ENCODE results near the gene RAB26.

The RAB26 gene

DNA sequence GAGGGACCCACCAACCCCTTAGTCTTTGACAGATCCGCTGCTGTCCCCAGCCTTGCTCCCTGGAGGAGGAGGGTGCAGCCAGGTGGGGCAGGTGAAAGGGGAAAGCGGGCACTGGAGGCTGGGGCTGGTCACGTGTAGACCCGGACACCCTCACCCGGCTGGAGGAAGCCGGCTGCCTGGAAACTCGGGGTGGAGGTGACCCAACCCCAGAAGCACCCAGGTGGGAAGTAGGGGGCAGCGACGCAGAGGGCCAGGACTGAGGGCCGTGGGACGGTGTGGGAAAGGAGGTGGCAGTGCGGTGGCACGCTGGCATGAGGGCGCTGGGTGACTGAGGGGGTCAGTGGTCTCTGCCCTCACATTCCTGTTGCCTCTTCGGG lies 9.8 kb downstream of the RAB26 start:
- in situ Hi-C loops (cut with HindIII; ENCODE audit: low sequenced_read_pairs) = loop anchor here (25.0 kb wide), 2 partner anchors 279 to 296 kb away; partner anchors contain the start of genes CCNF and MEIOB

GRCh38 chr16:2159175-2159838 lies 10.9 kb downstream of the RAB26 start:
- in situ Hi-C loops (cut with HindIII; ENCODE audit: low sequenced_read_pairs) = loop anchor here (25.0 kb wide), 2 partner anchors 278 to 297 kb away; partner anchors contain the start of genes CCNF and MEIOB

GRCh38 chr16:2160915-2161551 lies 12.6 kb downstream of the RAB26 start:
- in situ Hi-C loops (cut with HindIII; ENCODE audit: low sequenced_read_pairs) = loop anchor here (10.0 to 25.0 kb wide), 4 partner anchors 206 to 344 kb away; partner anchors contain the start of genes CCNF, MEIOB, NDUFB10 and RPL3L

DNA sequence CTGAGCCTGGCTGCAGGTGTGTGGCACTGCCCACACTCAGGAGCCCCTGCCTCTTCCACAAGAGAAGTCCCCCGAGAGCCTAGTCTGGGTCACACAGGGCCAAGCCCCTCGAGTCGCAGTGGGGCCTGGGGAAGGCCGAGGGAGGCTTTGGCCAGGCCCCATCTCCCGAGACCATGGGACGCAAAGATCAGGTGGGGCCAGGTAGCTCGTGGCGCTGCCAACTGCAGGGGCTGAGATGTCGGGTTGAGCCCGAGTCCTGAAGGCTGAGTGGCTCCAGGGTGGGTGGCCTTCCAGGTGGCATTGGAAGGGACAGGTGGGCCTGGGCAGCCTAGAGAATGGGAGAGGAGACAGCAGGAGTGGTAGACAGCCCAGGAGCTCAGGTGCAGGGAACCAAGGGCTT lies 13.5 kb downstream of the RAB26 start:
- in situ Hi-C loops (cut with HindIII; ENCODE audit: low sequenced_read_pairs) = loop anchor here (10.0 to 25.0 kb wide), 4 partner anchors 207 to 343 kb away; partner anchors contain the start of genes CCNF, MEIOB, NDUFB10 and RPL3L

- in situ Hi-C loops (cut with HindIII; ENCODE audit: low sequenced_read_pairs) = loop anchor here (10.0 to 25.0 kb wide), 4 partner anchors 208 to 342 kb away; partner anchors contain the start of genes CCNF, MEIOB, NDUFB10 and RPL3L
Measured at GRCh38 chr16:2162676-2163118, 14.3 kb downstream of the RAB26 start.

GRCh38 chr16:2163211-2163881 lies 14.9 kb downstream of the RAB26 start:
- in situ Hi-C loops (cut with HindIII; ENCODE audit: low sequenced_read_pairs) = loop anchor here (10.0 to 25.0 kb wide), 4 partner anchors 209 to 341 kb away; partner anchors contain the start of genes CCNF, MEIOB, NDUFB10 and RPL3L

- in situ Hi-C loops (cut with HindIII; ENCODE audit: low sequenced_read_pairs) = loop anchor here (5.0 to 25.0 kb wide), 6 partner anchors 89 to 339 kb away; partner anchors contain the start of genes CCNF, MEIOB, NDUFB10 and RPL3L
Measured at GRCh38 chr16:2165861-2166260, 17.4 kb downstream of the RAB26 start.

- in situ Hi-C loops (cut with HindIII; ENCODE audit: low sequenced_read_pairs) = loop anchor here (5.0 to 25.0 kb wide), 6 partner anchors 89 to 338 kb away; partner anchors contain the start of genes CCNF, MEIOB, NDUFB10 and RPL3L
Measured at GRCh38 chr16:2166263-2167067, 18.0 kb downstream of the RAB26 start.

DNA sequence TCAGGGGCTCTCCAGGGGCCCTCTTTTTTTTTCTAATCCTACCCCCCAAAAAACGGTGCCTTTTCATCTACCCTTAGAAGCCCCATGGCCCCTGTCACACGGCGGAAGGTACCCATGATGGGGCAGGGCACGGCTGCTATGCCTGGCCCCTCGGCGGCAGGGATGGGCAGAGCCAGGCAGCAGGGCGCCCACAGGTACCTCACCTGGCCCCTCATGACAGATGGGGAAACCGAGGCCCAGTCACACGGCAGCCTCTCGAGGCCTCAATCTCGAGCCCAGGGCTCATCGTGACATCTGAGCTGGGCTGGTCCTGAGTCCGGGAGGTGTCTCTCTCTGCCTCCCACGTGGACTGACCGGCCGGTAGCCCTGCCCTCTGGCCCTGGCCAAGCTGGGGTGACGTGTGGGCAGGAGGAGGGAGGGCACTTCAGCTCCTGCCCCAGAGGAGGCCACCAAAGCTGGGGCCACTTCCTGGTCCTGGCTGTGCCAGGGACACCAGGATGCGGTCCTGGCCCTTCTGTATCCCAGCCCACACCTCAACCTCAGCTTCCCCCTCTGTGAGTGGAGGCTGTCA lies 18.7 kb downstream of the RAB26 start:
- in situ Hi-C loops (cut with HindIII; ENCODE audit: low sequenced_read_pairs) = loop anchor here (5.0 to 25.0 kb wide), 6 partner anchors 90 to 338 kb away; partner anchors contain the start of genes CCNF, MEIOB, NDUFB10 and RPL3L

GRCh38 chr16:2170080-2170479 lies 21.7 kb downstream of the RAB26 start:
- in situ Hi-C loops (cut with HindIII; ENCODE audit: low sequenced_read_pairs) = loop anchor here (25.0 kb wide), 2 partner anchors 267 to 308 kb away; partner anchors contain the start of genes CCNF and MEIOB

DNA sequence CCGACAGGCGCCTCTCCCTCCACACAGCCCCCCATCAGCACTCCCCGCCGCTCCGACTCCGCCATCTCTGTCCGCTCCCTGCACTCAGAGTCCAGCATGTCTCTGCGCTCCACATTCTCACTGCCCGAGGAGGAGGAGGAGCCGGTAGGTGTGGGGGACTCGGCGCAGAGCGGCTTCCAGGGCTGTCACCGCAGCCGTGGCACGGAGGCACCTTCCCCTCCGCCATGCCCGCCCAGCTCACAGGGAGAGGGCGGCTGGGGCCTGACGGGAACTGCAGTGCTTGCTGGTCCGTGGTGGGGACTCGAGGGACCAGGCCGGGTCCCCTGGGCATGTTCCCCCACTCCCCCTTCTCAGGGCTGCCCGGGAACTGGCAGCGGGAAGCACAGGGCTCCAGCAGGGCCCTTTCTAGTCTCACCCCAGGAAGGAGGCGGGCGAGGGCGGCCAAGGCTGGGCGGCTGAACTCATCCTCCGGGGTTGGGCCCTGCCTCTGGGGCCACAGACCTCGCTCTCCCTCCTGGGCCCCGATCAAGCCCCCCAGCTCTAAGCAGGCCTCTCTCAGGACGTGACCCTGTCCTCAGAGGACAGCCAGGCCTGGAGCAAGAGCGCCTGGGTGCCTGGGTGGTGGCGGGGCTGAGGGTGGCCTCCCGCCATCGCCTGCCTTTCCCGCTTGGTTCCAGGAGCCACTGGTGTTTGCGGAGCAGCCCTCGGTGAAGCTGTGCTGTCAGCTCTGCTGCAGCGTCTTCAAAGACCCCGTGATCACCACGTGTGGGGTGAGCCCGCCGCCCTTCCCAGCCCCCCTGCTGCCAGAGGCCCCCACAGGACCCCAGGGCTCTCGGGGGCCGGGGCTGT lies 22.4 kb downstream of the RAB26 start:
- in situ Hi-C loops (cut with HindIII; ENCODE audit: low sequenced_read_pairs) = loop anchor here (25.0 kb wide), 2 partner anchors 266 to 309 kb away; partner anchors contain the start of genes CCNF and MEIOB

GRCh38 chr16:2171601-2172178 lies 23.3 kb downstream of the RAB26 start:
- in situ Hi-C loops (cut with HindIII; ENCODE audit: low sequenced_read_pairs) = loop anchor here (25.0 kb wide), 2 partner anchors 266 to 309 kb away; partner anchors contain the start of genes CCNF and MEIOB

DNA sequence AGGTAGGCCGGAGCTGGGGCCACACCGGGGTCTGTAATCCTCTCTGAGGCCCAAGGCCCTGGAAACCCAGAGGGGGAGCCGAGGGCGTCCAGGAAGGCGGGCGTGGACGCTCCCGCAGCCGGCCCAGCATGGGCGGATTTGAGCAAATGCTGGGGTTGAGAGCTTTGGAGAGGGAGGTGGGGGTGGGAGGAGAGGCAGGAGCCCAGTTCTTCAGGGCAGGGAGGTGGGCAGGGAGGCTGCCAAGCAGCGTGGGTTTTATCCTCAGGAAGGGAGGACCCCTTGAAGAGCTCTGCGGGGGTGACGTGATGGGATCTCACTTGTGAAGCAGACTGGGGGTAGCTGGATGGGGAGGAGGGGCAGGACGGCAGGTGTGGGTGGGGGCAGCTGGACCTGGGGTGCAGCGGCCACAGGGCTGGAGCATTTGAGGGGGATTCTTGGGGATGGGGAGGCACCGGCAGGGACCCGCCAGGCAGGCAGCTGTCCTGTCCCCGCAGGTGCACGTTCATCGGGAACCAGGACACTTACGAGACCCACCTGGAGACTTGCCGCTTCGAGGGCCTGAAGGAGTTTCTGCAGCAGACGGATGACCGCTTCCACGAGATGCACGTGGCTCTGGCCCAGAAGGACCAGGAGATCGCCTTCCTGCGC lies 24.4 kb downstream of the RAB26 start:
- in situ Hi-C loops (cut with HindIII; ENCODE audit: low sequenced_read_pairs) = loop anchor here (25.0 kb wide), 2 partner anchors 264 to 311 kb away; partner anchors contain the start of genes CCNF and MEIOB

GRCh38 chr16:2173366-2173765 lies 24.9 kb downstream of the RAB26 start:
- in situ Hi-C loops (cut with HindIII; ENCODE audit: low sequenced_read_pairs) = loop anchor here (25.0 kb wide), 2 partner anchors 264 to 311 kb away; partner anchors contain the start of genes CCNF and MEIOB

DNA sequence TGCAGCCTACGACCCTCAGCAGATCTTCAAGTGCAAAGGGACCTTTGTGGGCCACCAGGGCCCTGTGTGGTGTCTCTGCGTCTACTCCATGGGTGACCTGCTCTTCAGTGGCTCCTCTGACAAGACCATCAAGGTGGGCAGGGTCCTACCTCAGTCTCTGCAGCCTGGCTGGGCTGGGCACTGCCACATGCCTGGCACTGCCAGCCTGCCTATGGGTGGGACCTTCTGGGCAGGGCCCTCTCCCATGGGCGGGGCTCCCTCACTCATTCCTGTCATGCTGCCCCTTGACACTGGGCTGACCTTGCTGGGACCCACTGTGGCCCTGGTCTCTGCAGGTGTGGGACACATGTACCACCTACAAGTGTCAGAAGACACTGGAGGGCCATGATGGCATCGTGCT lies 25.5 kb downstream of the RAB26 start:
- in situ Hi-C loops (cut with HindIII; ENCODE audit: low sequenced_read_pairs) = loop anchor here (25.0 kb wide), 2 partner anchors 263 to 312 kb away; partner anchors contain the start of genes CCNF and MEIOB

DNA sequence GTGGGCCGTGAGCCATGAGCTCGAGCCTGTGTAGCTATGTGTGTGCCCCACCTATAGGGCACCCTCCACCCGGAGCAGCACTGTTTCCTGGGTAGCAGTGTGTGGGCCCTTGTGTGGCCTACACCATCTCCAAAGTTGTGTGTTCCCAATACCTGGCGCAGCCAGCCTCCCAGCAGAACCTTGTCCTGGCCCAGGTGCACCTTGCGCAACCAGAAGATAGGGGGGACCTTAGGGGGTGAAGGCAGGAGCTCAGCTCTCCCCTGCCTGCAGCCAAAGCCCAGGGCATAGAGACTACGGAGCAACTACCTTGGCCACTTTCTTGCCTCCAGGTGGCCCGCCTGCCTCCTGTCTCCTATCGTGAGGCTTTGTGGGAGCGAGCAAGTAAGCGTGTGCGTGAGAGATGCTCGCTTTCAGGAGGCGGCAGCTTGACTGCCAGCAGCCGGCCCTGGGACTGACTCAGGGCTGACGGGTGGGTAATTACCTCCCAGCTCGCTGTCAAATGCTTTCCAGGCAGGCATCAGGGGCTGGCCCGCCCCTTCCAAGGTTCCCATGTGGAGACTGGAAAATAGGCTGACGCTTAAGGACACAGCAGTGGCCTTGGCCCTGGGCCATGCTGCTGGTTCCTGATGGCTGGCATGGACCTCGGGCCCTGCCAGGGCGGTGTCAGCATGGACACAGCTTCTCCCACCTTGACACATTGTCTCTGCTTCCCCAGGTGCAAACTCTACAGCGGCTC lies 26.1 kb downstream of the RAB26 start:
- in situ Hi-C loops (cut with HindIII; ENCODE audit: low sequenced_read_pairs) = loop anchor here (25.0 kb wide), 2 partner anchors 263 to 312 kb away; partner anchors contain the start of genes CCNF and MEIOB

DNA sequence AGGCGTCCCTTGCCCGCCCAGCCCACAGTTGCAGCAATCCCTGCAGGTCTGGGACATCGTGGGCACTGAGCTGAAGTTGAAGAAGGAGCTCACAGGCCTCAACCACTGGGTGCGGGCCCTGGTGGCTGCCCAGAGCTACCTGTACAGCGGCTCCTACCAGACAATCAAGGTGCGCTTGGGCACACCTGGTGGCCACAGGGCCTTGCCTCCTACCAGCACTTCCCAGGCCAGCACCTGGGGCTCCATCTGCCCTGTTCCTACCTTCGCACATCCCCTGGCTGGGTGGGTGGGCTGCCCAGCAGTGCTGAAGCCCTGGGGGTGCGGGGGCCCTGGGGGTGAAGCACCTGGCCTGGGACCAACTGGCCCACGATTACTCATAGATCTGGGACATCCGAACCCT lies 27.0 kb downstream of the RAB26 start:
- in situ Hi-C loops (cut with HindIII; ENCODE audit: low sequenced_read_pairs) = no loop called here
